OCI-LY7 (cell line): ENCODE results near the gene METTL23. TPM values are rescaled to one million over a fixed set of nuclear protein-coding genes. Genes with fewer than 3 reads are reported as not detected.
A peak's percentile ranks its signal among the peaks of the same experiment; 100 is the strongest.

Experiments used
- BruUV-seq: library from RNA; stranded (reverse); fragments of 400-500 nt; replicated peaks from 2 replicates; lab custom pipeline; 2021; lab: Mats Ljungman, UMichigan
- CTCF ChIA-PET: fragments of 300-600 bp; sonication (Branson Sonifier 250); formaldehyde crosslinking; loops from one replicate; lab custom pipeline; 2022; ENCODE audit warnings: antibody characterized with exemption; ENCODE audit not compliant: unreplicated experiment; lab: Charles Lee
- POLR2A ChIA-PET: fragments of 300-600 bp; sonication (Branson Sonifier 250); formaldehyde crosslinking; loops from one replicate; lab custom pipeline; 2022; ENCODE audit warnings: antibody characterized with exemption; lab: Charles Lee
- DNase-seq: peaks from one replicate; pipeline ENCODE4 v3.0.0-alpha.2; 2015; ENCODE audit warnings: low spot score
- H2AFZ ChIP-seq: fragments of 200-600 bp; sonication (generic), shearing (Covaris generic); 2 replicates; pipeline ENCODE4 v1.6.1; 2014; ENCODE audit warnings: mild to moderate bottlenecking, antibody characterized with exemption, low read length, moderate library complexity
- H3K27ac ChIP-seq: fragments of 200-600 bp; sonication (generic); 2 replicates; pipeline ENCODE4 v1.5.1; 2014; ENCODE audit warnings: mixed run types, low read depth, mild to moderate bottlenecking, moderate library complexity, low read length, inconsistent platforms; ENCODE audit not compliant: poor library complexity, severe bottlenecking
- H3K36me3 ChIP-seq: fragments of 200-600 bp; sonication (generic); 2 replicates; pipeline ENCODE4 v1.6.1; 2014; ENCODE audit warnings: mild to moderate bottlenecking, antibody characterized with exemption, low read length, moderate library complexity, mixed read lengths; ENCODE audit not compliant: insufficient read depth
- H3K4me1 ChIP-seq: fragments of 200-600 bp; sonication (generic); 2 replicates; pipeline ENCODE4 v1.5.1; 2014; ENCODE audit warnings: mild to moderate bottlenecking, low read length; ENCODE audit not compliant: insufficient read depth, poor library complexity, severe bottlenecking
- H3K4me2 ChIP-seq: fragments of 200-600 bp; sonication (generic); 2 replicates; pipeline ENCODE4 v1.6.1; 2014; ENCODE audit warnings: mild to moderate bottlenecking, low read length
- H3K4me3 ChIP-seq: fragments of 200-600 bp; sonication (generic); 2 replicates; pipeline ENCODE4 v1.5.1; 2014; ENCODE audit warnings: mild to moderate bottlenecking, low read depth, low read length; ENCODE audit not compliant: poor library complexity, severe bottlenecking
- H3K79me2 ChIP-seq: fragments of 200-600 bp; sonication (generic); 2 replicates; pipeline ENCODE4 v1.6.1; 2016; ENCODE audit warnings: low read depth, mild to moderate bottlenecking, low read length, moderate library complexity, mixed read lengths; ENCODE audit not compliant: insufficient read depth
- H3K9me2 ChIP-seq: fragments of 200-600 bp; sonication (generic); 2 replicates; pipeline ENCODE4 v1.6.1; 2016; ENCODE audit warnings: mild to moderate bottlenecking, low read length, mixed read lengths; ENCODE audit not compliant: insufficient read depth
- H3K9me3 ChIP-seq: fragments of 200-600 bp; sonication (generic); 2 replicates; pipeline ENCODE4 v1.6.1; 2014; ENCODE audit warnings: mild to moderate bottlenecking, mixed run types, low read length, mixed read lengths
- H4K20me1 ChIP-seq: fragments of 200-600 bp; sonication (generic); 2 replicates; pipeline ENCODE4 v1.6.1; 2014; ENCODE audit warnings: mild to moderate bottlenecking, antibody characterized with exemption, low read length, moderate library complexity, mixed read lengths; ENCODE audit not compliant: insufficient read depth
- CTCF ChIP-seq: fragments of 200-600 bp; sonication (generic); conservative IDR thresholded peaks from 2 replicates; pipeline ENCODE4 v1.5.1; 2014; ENCODE audit warnings: mild to moderate bottlenecking, antibody characterized with exemption, low read length, moderate library complexity, mixed read lengths
- EZH2phosphoT487 ChIP-seq: fragments of 200-600 bp; sonication (generic); IDR thresholded peaks from 2 replicates; pipeline ENCODE4 v1.6.1; 2018; ENCODE audit warnings: low read depth, borderline replicate concordance, mild to moderate bottlenecking, mixed run types, antibody characterized with exemption, low read length, moderate library complexity, mixed read lengths
- intact Hi-C: fragments of 100-400 bp; cut with micrococcal nuclease; formaldehyde crosslinking; loops from one replicate; pipeline ENCODE4 v1.10.0; 2022; ENCODE audit not compliant: unreplicated experiment
- microRNA-seq: library from miRNA; unstranded; fragments of <30 nt; microRNA quantifications from one replicate; pipeline ENCODE4 v1.2.0, GENCODE V29; 2022; ENCODE audit warnings: borderline replicate concordance
- small RNA-seq: library from RNA; depleted of rRNA; stranded (forward); fragments of <200 nt; gene quantifications from one replicate; pipeline ENCODE3, GENCODE V24; 2014
- total RNA-seq, 2 experiments: library from RNA; depleted of rRNA in 1 of 2; stranded (reverse); fragments of >200 nt in 1 of 2; shearing (Covaris generic) in 1 of 2; gene quantifications; 2 replicates each; pipeline ENCODE4 v1.2.3, GENCODE V29; 2014 to 2022

The METTL23 gene
- total RNA-seq, 2 experiments from 2014 or later = 82.7 to 93.7 TPM

GRCh38 chr17:76781056-76781982 is 54.7 kb downstream of the METTL23 start:
- peaks cover 79% of the 10 kb centered on the region for H3K4me1 ChIP-seq
- no peaks in the 10 kb centered on the region for H4K20me1 ChIP-seq
- intact Hi-C loops = loop anchor here (5.0 kb wide), 1 partner anchor 514 kb away; the partner anchor contains the start of gene UBALD2
- peak overlapping the region; percentile 92 for H3K27ac ChIP-seq
- CTCF ChIA-PET = interaction anchor here (0.8 kb wide), 1 partner anchor 23 kb away, joined by 4 read pairs; no protein-coding TSS in a partner anchor
- H3K9me3 ChIP-seq = no peaks in the 10 kb centered on the region
- BruUV-seq = no TSS peak
- H3K36me3 ChIP-seq = peaks cover 56% of the 10 kb centered on the region
- no peak overlapping the region for H3K4me3 ChIP-seq
- DNase-seq = peak; percentile 55
- no peaks in the 10 kb centered on the region for H3K79me2 ChIP-seq
- no peak for TF ChIP-seq EZH2phosphoT487
- TF ChIP-seq CTCF = peak; percentile 65; the same call in 1 of the 2 replicates
- H3K4me2 ChIP-seq = peak overlapping the region; percentile 5; the same call in 1 of the 2 replicates
- H2AFZ ChIP-seq = no peak overlapping the region
- no peaks in the 10 kb centered on the region for H3K9me2 ChIP-seq
- POLR2A ChIA-PET = interaction anchor here (0.6 to 1.2 kb wide), 5 partner anchors 11 to 289 kb away, joined by 3 to 6 read pairs (median 3); no protein-coding TSS in a partner anchor

DNA sequence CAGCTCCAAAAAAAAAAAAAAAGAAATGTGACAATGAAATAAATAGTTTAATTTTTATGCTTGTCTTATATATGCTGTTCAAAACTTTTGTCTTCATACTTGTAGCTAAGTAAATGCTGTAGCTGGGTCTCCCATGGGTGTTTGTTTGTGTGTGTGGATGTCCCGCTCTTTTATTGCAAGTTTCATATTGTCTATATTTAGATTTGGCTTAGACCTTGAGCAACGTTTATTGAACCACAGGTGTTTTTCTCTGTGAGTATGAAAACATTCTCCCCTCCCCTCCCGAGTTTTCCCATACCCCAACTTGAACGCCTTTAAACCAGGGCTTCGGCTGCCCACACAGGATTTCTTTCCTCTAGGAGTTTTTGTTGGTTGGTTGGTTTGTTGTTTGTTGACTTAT is 56.5 kb downstream of the METTL23 start:
- TF ChIP-seq CTCF (no peak), EZH2phosphoT487 (no peak)
- H3K79me2 ChIP-seq = no peaks in the 10 kb centered on the region
- H2AFZ ChIP-seq = peak overlapping the region; percentile 31; the same call in 1 of the 2 replicates
- BruUV-seq = no TSS peak
- POLR2A ChIA-PET = interaction anchor here (0.6 to 3.0 kb wide), 12 partner anchors 8 to 186 kb away, joined by 3 to 12 read pairs (median 4); partner anchors contain the start of genes METTL23, MFSD11 and SRSF2
- H3K4me2 ChIP-seq = peak overlapping the region; percentile 65
- no peaks in the 10 kb centered on the region for H3K9me3 ChIP-seq
- intact Hi-C loops = loop anchor here (2.0 to 5.0 kb wide), 2 partner anchors 46 to 516 kb away; partner anchors contain the start of genes SRSF2 and UBALD2
- peak; percentile 93 for DNase-seq
- no peaks in the 10 kb centered on the region for H4K20me1 ChIP-seq
- CTCF ChIA-PET = interaction anchor here (0.6 kb wide), 1 partner anchor 58 kb away, joined by 3 read pairs; no protein-coding TSS in a partner anchor
- peaks cover 87% of the 10 kb centered on the region for H3K4me1 ChIP-seq
- H3K9me2 ChIP-seq = no peaks in the 10 kb centered on the region
- peaks cover 40% of the 10 kb centered on the region for H3K36me3 ChIP-seq
- H3K27ac ChIP-seq = peak overlapping the region; percentile 92
- peak overlapping the region; percentile 22 for H3K4me3 ChIP-seq

Small RNA genes lying within 50 kb of the gene (microRNA-seq; reads per million reads assigned to microRNA genes)
- 18.2 reads per million, percentile 27 among the genes with 10 or more reads in this experiment for gene MIR636

Small RNA genes lying within 50 kb of the gene (small RNA-seq; reads per million reads assigned to genes)
- gene AC005837.3 (not detected), gene RF02271 (not detected), gene RNU6-97P (not detected), gene RNY4P36 (0.57 reads per million, percentile 14 among the genes with 10 or more reads in this experiment)

Other genes starting within 250 kb of the METTL23 start
- 122 and 144 TPM in 2 replicates for gene RHBDF2, start 225.4 kb upstream of the METTL23 start, total RNA-seq (2014; rRNA removed; shearing (Covaris generic))
- 158 and 173 TPM in 2 replicates for gene RHBDF2, start 225.4 kb upstream of the METTL23 start, total RNA-seq (2022)
- gene CYGB, start 189.1 kb upstream of the METTL23 start, total RNA-seq (2014; rRNA removed; shearing (Covaris generic)) = 0.33 and 0.57 TPM in 2 replicates
- gene CYGB, start 189.1 kb upstream of the METTL23 start, total RNA-seq (2022) = 0.22 and 0.44 TPM in 2 replicates
- 5.7 and 6.3 TPM in 2 replicates for gene PRCD, start 186.8 kb upstream of the METTL23 start, total RNA-seq (2014; rRNA removed; shearing (Covaris generic))
- 11.7 and 15.9 TPM in 2 replicates for gene PRCD, start 186.8 kb upstream of the METTL23 start, total RNA-seq (2022)
- gene ST6GALNAC2, start 141.0 kb upstream of the METTL23 start, total RNA-seq (2014; rRNA removed; shearing (Covaris generic)) = not detected in 2 replicates
- gene ST6GALNAC2, start 141.0 kb upstream of the METTL23 start, total RNA-seq (2022) = not detected in 2 replicates
- not detected in 2 replicates for gene ST6GALNAC1, start 83.1 kb upstream of the METTL23 start, total RNA-seq (2014; rRNA removed; shearing (Covaris generic))
- not detected in 2 replicates for gene ST6GALNAC1, start 83.1 kb upstream of the METTL23 start, total RNA-seq (2022)
- 1.1 and 1.6 TPM in 2 replicates for gene MXRA7, start 15.9 kb upstream of the METTL23 start, total RNA-seq (2014; rRNA removed; shearing (Covaris generic))
- gene MXRA7, start 15.9 kb upstream of the METTL23 start, total RNA-seq (2022) = 4.9 and 5.3 TPM in 2 replicates
- 39.9 and 41.2 TPM in 2 replicates for gene JMJD6, start 233 bp upstream of the METTL23 start, total RNA-seq (2014; rRNA removed; shearing (Covaris generic))
- gene JMJD6, start 233 bp upstream of the METTL23 start, total RNA-seq (2022) = 46.0 and 71.2 TPM in 2 replicates
- gene SRSF2, start 10.5 kb downstream of the METTL23 start, total RNA-seq (2014; rRNA removed; shearing (Covaris generic)) = 1,143 and 2,207 TPM in 2 replicates
- gene SRSF2, start 10.5 kb downstream of the METTL23 start, total RNA-seq (2022) = 619 and 683 TPM in 2 replicates
- 52.6 and 55.1 TPM in 2 replicates for gene MFSD11, start 11.3 kb downstream of the METTL23 start, total RNA-seq (2014; rRNA removed; shearing (Covaris generic))
- gene MFSD11, start 11.3 kb downstream of the METTL23 start, total RNA-seq (2022) = 63.1 and 68.4 TPM in 2 replicates
- gene MGAT5B, start 141.6 kb downstream of the METTL23 start, total RNA-seq (2014; rRNA removed; shearing (Covaris generic)) = 1.3 and 2.5 TPM in 2 replicates
- 1.4 and 2.3 TPM in 2 replicates for gene MGAT5B, start 141.6 kb downstream of the METTL23 start, total RNA-seq (2022)